GM04503 (cell line): Measurements from ENCODE around the gene EPSTI1.
"Not testable (repeated sequence)": the region's sequence is repeated elsewhere in the genome, so short reads cannot be mapped to it uniquely, and the experiment has no call there.

Experiments
- DNase-seq: peaks from one replicate; pipeline ENCODE4 v3.0.0-alpha.2; 2012; ENCODE audit warnings: low read depth

Gene EPSTI1, protein sequence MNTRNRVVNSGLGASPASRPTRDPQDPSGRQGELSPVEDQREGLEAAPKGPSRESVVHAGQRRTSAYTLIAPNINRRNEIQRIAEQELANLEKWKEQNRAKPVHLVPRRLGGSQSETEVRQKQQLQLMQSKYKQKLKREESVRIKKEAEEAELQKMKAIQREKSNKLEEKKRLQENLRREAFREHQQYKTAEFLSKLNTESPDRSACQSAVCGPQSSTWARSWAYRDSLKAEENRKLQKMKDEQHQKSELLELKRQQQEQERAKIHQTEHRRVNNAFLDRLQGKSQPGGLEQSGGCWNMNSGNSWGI

DNA sequence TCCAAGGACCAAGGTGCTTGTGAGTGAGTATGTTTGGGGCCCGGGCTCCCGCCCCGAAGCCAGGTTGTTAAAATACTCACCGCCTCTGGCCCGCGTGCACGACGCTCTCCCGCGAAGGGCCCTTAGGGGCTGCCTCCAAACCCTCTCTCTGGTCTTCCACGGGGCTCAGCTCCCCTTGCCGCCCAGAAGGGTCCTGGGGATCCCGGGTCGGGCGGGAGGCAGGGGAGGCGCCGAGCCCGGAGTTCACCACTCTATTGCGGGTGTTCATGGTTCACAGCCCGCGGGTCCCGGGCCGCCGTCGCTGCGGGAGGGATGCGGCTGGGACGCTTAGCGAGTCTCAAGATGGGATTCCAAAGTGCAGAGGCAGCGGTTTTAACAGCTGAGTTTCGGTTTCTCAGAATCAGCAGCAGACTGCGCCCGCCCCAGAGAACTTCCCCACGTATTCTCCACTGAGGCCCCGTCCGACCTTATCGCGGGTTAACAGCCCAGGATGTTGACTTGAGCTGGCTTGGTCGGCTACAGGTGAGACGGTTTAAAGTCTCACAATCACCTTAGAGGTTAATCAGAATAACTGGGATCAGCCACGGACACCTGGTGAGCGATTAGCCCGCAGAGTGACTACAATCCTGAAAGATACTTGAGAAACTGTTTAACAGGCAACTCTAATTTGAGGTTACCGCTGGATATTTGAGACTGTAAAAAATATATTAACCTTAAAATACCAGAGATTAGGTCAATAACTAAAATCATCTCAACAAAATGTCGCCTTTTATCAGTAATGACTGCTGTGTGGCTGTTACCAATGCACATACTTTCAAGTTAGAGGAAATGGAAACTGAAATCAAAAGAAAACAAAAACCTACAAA is at the start of gene EPSTI1:
Gene EPSTI1, minus strand, starts transcription at position 344 of the 866 bp plus-strand sequence. Its CDS starts 76 bp downstream, at position 268.
- no peak for DNase-seq

DNA sequence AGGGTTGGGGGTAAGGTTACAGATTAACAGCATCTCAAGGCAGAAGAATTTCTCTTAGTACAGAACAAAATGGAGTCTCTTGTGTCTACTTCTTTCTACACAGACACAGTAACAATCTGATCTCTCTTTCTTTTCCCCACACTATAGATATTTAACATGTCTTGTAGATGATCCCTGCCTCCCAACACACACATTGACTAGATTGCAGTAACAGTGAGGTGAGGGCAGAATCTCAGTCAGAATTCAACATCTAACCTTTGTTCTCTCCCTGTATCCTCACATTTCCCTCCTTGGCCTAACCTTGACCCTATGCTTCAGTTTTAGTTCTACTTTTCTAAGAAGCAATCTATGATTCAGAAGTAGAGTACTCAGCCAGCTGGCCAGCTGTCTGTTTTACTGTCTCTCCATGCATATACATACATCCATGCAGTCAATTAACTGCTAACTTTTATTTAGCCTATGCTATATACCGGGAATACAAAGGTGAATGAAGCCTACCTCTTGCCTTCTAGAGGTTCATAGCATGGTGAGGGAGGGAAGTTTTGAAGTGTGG is 49.4 kb upstream of the EPSTI1 start:
- no peak for DNase-seq

DNA sequence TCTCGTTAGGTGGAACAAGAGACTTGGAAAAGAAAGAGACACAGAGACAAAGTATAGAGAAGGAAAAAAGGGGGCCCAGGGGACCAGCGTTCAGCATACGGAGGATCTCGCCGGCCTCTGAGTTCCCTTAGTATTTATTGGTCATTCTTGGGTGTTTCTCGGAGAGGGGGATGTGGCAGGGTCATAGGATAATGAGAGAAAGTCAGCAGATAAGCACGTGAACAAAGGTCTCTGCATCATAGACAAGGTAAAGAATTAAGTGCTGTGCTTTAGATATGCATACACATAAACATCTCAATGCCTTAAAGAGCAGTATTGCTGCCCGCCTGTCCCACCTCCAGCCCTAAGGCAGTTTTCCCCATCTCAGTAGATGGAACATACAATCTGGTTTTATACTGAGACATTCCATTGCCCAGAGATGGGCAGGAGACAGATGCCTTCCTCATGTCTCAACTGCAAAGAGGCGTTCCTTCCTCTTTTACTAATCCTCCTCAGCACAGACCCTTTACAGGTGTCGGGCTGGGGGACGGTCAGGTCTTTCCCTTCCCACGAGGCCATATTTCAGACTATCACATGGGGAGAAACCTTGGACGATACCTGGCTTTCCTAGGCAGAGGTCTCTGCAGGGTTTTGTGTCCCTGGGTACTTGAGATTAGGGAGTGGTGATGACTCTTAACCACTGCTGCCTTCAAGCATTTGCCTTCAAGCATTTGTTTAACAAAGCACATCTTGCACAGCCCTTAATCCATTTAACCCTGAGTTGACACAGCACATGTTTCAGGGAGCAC is 48.7 kb upstream of the EPSTI1 start:
- DNase-seq, result not testable (repeated sequence)

DNA sequence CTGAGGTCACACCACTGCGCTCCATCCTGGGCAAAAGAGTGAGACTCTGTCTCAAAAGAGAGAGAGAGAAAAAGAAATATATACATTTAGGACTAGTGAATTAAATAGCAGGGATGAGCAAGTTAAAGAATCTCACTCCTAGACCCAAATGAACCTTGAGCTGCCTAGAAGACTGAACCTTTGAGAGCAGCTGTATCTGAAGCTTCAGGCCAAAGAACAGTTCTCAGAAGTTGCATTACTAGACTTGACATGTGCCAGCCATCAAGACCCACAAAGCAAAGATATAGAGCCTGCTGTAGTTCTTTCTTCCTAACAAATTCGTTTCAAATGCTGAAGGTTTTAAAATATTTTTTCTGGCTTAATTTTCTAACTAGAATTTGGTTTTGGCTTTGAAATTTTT is 47.9 kb upstream of the EPSTI1 start:
- no peak for DNase-seq

DNA sequence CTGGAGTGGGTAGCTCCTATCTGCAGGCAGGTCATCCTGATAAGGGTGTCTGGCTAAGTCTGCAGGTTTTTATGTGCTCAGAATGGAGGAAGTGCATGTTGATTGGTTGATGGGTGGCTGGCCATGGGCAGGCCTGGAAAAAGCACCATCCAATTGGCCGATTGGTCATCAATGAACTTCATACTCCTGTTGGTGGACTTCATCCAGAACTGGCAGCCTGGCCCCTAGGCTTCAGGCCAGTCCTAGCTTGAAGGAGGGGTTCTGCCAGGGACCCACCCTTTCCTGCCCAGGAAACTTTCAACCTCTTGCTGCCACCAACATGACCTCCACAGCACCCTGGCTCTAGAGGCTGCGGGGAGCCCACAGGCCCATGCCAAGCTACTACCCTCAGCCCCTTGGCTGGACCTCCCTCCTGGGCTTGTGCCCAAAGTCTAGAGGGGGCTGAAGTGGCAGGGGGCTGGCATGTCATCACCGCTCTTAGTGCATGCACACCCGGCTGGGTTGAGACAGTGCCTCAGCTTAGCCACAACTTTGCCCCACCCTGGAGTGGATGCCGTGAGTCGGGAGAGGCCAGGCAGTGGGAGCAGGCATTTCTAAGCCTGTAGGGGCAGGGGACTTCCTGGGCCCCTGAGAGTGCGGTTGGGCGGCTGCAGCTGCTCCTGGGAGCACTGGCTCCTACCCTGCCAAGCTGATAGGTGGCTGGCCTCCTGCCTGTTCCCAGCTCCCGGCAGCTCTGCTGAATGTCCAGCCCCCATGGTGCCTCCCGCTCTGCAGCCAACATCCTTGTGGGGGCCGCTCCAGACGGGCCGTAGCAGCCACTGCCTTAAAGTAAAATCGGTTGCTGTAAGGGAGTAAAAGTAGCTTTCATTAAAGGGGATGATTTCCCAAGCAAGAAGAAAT is 44.6 kb upstream of the EPSTI1 start:
- DNase-seq, result no peak

DNA sequence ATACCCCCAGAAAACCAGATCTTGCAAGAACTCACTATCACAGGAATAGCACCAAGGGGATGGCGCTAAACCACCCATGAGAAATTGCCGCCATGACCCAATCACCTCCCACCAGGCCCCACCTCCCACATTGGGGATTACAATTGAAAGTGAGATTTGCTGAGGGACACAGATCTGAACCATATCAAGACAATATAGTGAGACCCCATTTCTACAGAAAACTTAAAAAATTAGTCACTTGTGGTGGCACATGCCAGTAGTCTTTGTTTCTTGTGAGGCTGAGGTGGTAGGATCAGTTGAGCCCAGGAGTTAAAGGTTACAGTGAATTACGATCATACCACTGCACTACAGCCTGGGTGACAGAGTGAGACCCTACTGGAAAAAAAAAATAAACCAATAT is 41.0 kb upstream of the EPSTI1 start:
- no peak for DNase-seq

DNA sequence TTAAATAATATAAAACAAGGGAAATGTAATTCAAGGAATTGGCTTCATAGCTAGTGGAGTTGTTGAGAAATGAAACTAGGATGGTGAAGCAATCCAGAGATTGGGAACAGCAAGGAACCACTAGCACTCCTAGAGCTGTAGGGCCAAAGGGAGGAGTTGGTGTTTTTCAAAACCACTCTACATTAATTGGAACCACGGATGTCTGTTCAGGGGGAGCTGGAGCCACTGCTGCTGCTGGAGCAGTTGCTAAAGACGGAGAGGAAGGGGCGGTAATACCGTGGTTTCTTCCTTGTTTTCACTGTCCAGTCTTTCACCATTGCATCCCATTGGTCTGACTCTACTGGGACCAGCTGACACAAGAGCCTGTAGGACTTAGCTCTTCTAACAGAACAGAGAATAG is 39.8 kb upstream of the EPSTI1 start:
- DNase-seq, result no peak

DNA sequence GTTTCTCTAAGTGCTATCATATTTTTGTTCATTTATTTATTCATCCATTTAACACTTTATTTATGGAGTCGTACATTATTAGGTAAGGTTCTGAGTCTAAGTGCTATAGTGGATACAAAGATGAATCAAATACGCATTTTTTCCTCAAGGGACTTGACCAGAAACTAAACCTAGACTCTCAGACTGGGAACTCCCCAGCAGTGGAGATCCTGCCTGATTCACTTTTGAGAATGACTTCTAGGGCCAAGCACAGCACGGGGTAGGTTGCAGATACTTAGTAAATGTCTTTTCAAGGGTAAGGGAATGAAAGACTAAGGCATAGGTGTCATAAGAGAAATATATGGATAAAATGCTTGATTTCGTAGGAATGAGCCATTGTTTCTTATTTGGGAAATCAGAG is 38.5 kb upstream of the EPSTI1 start:
- DNase-seq, result no peak

DNA sequence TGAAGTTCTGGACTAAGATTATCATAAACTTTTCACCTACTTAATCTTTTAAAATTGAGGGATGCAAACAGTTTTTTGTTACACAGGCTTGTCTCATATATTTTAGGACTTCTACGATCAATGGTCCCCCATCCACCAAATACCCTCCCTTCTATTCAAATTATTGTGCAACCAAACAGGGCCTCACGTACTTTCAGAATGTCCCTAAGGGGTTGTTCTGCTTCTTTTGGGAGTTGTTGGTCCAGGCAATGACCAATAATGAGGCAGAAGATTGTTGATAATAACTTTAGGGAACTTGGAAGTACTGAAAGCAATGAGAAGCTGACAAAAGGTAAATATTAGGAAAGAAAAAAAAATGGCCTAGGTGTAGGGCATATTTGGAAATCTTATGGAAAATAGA is 34.2 kb upstream of the EPSTI1 start:
- no peak for DNase-seq

DNA sequence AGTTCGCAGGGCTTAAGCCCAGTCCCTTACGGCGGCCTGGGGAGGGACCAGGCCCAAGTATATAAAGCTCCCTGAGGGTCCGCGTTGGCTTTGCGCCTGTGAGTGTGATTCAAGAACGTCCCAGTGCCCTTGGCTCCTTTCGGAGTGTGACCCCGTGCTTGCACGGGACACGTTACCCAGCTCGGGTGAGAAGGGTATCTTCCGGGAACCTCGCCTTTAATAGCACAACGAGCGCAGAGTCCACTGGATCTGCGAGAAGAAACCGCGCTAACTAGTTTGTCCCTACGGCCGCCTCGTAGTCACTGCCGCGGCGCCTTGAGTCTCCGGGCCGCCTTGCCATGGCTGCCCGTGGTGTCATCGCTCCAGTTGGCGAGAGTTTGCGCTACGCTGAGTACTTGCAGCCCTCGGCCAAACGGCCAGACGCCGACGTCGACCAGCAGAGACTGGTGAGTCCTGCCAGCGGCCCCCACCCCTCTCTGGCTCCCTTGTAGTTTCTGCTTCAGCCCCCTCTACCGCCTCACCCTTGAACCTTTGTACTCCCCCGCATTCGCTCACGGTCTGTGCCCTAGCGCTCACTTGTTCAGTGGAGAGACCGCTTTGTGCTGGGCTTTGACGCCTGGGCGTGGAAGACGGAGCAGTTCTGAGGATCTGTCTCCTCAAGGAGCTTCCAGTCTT is 31.4 kb upstream of the EPSTI1 start, which contains the start of gene DNAJC15:
Gene DNAJC15, plus strand, starts transcription at position 298 of the 675 bp plus-strand sequence. Its CDS starts 41 bp downstream, at position 339.
- DNase-seq, result peak; percentile 57

DNA sequence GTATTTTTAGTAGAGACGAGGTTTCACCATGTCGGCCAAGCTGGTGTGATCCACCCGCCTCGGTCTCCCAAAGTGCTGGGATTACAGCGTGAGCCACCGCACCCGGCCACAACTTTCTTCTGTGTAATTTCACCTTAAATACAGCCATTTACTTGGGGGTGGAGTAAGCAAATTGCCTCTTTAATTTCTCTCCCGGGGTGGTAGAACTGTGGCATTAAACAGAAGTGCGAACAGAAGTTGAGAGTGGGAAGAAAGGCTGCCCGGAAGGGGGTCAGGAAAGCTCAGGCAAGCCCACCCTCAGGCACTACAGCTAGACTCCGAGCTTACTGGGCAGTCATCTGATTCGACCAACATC is 30.9 kb upstream of the EPSTI1 start:
- DNase-seq, result no peak

DNA sequence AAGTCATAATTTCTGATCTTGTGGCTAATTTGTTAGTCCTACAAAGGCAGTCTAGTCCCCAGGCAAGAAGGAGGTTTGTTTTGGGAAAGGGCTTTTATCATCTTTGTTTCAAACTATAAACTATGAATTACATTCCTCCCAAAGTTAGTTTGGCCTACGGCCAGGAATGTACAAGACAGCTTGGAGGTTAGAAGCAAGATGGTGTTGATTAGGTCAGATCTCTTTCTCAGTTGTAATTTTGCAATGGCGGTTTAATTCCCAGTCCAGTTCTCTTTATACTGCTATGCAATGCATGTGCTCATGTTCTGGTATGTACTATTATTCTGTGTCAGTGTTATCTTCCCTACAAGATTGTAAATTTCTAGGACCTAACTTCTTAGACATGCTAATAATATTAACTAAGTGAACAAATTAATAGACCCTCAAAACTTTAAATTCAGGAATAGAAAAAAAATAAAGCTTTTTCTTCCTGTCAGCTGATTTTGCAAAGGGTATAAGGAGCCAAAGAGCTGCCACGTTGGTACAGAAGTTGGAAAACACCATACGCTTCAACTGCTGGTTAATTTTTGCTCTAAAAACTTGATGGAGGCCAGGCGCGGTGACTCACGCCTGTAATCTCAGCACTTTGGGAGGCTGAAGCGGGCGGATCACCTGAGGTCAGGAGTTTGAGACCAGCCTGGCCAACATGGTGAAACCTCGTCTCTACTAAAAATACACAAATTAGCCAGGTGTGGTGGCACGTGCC is 30.1 kb upstream of the EPSTI1 start:
- DNase-seq, result no peak

DNA sequence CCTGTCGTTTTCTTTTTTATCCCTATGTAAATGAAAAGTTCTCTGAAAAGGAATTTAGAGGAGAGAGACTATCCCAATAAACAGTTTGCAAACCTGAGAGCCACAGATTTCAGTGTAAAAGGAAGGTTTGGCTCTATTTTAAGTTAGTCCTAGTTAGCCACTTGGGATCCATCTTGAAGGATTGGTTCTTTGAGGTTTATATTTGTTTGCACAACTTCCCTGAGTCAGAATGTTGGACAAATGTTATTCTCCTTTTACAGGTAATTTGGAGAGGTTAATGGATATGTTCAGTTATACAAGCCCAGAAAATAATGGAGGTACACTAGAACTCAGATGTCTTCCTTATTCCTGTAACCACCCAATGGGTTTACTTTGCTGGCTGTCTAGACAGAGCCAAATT is 28.8 kb upstream of the EPSTI1 start:
- DNase-seq, result no peak

DNA sequence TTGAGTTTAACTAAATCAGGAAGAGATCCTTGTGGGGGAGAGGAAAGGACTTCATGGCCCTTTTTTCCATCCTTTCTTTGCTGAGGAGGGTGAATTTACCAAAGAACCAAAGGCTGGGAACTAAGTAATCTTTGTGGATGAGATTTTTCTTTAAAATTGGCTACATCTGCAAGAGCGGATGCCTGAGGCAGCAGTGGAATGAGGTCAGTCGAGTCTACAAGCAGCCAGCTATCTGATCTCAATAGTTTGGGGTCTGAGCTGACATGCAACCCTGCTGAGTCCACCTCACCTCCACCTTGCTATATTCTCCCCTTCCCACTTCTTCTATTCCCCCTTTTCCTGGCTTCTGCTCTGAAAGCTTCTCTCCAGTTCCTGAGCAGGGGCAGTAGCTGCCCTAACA is 27.8 kb upstream of the EPSTI1 start:
- DNase-seq, result no peak

DNA sequence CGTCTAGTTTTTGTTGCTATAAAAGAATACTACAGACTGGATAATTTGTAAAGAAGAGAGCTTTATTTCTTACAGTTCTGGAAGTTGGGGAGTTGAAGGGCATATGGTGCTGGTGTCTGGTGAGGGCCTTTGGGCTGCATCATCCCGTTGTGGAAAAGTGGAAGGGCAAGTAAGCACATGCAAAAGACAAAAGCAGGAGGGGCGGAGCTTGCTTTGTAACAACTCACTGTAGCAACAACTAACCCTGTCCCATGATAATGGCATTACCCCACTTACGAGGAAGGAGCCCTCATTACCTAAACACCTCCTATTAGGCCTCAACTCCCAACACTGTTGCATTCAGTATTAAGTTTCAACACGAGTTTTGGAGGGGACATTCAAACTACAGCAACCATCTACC is 24.2 kb upstream of the EPSTI1 start:
- DNase-seq, result no peak

DNA sequence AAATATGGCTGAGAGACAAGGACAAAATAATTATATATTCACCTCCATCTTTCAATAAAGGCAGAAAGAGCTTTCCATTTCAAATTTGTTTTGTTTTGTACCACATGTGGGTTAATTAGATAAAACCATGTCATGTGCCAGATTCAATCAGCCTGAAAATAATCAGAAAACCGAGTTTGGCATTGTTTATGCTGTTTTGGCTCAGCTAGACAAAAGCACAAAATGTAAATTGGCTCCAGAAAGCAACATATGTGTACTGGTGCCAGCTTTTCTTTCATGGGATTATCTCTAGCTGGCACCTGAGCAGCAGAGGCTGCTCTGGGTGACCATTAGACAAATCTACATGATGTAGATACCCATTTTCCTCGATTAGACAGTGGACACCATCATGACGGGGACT is 22.1 kb upstream of the EPSTI1 start:
- no peak for DNase-seq

DNA sequence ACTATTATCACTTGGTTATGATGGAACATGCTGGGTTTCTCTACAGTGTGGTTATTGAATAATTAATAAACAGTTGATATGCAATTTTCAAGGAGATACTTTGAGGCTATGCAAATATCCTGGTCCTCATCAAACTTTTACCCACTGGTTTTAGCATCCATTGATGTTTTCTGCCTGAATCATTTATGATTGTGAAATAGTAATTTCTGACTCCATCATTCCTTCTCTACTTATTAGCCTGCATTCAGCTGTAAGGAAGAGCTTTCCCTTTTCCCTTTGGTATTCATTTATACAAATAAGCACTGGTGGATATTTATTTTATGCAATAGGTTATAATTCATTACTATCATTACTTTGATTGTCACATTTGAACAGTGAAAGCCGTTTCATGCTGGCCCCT is 17.5 kb upstream of the EPSTI1 start:
- no peak for DNase-seq

DNA sequence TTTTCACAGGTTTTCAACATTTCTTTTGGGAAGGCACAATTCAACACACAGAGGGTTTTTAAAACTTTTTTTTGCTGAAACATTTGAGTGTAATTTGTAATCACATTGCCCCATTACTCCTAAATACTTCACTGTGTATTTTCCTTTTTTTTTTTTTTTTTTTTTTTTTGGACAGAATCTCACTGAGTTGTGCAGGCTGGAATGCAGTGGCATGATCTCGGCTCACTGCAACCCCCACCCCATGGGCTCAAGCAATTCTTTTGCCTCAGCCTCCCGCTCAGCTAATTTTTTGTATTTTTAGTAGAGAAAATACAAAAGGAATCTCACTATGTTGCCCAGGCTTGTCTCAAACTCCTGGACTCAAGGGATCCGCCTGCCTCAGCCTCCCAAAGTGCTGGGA is 16.6 kb upstream of the EPSTI1 start:
- DNase-seq, result no peak

DNA sequence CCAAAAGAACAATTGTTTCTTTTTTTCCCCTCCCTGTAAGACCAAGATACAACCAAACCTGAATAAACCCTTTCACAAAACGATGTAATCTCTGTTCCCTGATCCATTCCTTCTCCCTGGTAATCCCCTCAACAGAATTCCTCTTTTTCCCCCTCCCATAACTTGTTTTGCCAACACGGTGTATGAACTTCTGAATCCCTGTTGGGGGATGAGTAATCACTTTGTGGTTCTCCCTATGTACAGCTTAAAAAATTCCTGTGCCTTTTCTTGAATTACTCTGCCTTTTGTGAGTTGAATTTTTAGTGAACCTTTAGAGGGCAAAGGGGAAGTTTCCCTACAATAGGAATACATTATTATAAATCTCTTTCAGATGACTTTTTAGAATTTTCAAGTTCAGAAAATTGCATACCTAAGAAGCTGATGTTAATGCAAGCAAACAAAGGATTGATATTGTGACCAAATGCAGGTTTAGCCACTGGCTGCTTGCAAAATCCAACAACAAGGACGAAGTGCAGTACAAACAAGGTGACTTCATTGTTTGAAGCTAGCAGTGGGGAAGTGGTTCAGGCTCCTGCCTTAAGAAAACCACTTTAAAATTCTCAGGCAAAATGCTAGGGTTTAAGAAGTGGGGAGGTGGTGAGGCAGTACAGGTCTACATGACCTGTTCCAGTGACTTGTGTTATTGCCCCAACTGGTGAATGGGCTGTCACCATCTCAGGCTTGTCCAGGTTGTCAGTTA is 15.0 kb upstream of the EPSTI1 start:
- no peak for DNase-seq
